OCI-LY7 (cell line): ENCODE results near the gene STK10. TPM values are rescaled to one million over a fixed set of nuclear protein-coding genes. Genes with fewer than 3 reads are reported as not detected.

ENCODE experiments used
- BruUV-seq: library from RNA; stranded (reverse); fragments of 400-500 nt; replicated peaks from 2 replicates; lab custom pipeline; 2021; lab: Mats Ljungman, UMichigan
- CTCF ChIA-PET: fragments of 300-600 bp; sonication (Branson Sonifier 250); formaldehyde crosslinking; loops from one replicate; lab custom pipeline; 2022; ENCODE audit warnings: antibody characterized with exemption; ENCODE audit not compliant: unreplicated experiment; lab: Charles Lee
- POLR2A ChIA-PET: fragments of 300-600 bp; sonication (Branson Sonifier 250); formaldehyde crosslinking; loops from one replicate; lab custom pipeline; 2022; ENCODE audit warnings: antibody characterized with exemption; lab: Charles Lee
- DNase-seq: peaks from one replicate; pipeline ENCODE4 v3.0.0-alpha.2; 2015; ENCODE audit warnings: low spot score
- H2AFZ ChIP-seq: fragments of 200-600 bp; sonication (generic), shearing (Covaris generic); 2 replicates; pipeline ENCODE4 v1.6.1; 2014; ENCODE audit warnings: mild to moderate bottlenecking, antibody characterized with exemption, low read length, moderate library complexity
- H3K27ac ChIP-seq: fragments of 200-600 bp; sonication (generic); 2 replicates; pipeline ENCODE4 v1.5.1; 2014; ENCODE audit warnings: mixed run types, low read depth, mild to moderate bottlenecking, moderate library complexity, low read length, inconsistent platforms; ENCODE audit not compliant: poor library complexity, severe bottlenecking
- H3K36me3 ChIP-seq: fragments of 200-600 bp; sonication (generic); 2 replicates; pipeline ENCODE4 v1.6.1; 2014; ENCODE audit warnings: mild to moderate bottlenecking, antibody characterized with exemption, low read length, moderate library complexity, mixed read lengths; ENCODE audit not compliant: insufficient read depth
- H3K4me1 ChIP-seq: fragments of 200-600 bp; sonication (generic); 2 replicates; pipeline ENCODE4 v1.5.1; 2014; ENCODE audit warnings: mild to moderate bottlenecking, low read length; ENCODE audit not compliant: insufficient read depth, poor library complexity, severe bottlenecking
- H3K4me2 ChIP-seq: fragments of 200-600 bp; sonication (generic); 2 replicates; pipeline ENCODE4 v1.6.1; 2014; ENCODE audit warnings: mild to moderate bottlenecking, low read length
- H3K4me3 ChIP-seq: fragments of 200-600 bp; sonication (generic); 2 replicates; pipeline ENCODE4 v1.5.1; 2014; ENCODE audit warnings: mild to moderate bottlenecking, low read depth, low read length; ENCODE audit not compliant: poor library complexity, severe bottlenecking
- H3K79me2 ChIP-seq: fragments of 200-600 bp; sonication (generic); 2 replicates; pipeline ENCODE4 v1.6.1; 2016; ENCODE audit warnings: low read depth, mild to moderate bottlenecking, low read length, moderate library complexity, mixed read lengths; ENCODE audit not compliant: insufficient read depth
- H3K9me2 ChIP-seq: fragments of 200-600 bp; sonication (generic); 2 replicates; pipeline ENCODE4 v1.6.1; 2016; ENCODE audit warnings: mild to moderate bottlenecking, low read length, mixed read lengths; ENCODE audit not compliant: insufficient read depth
- H3K9me3 ChIP-seq: fragments of 200-600 bp; sonication (generic); 2 replicates; pipeline ENCODE4 v1.6.1; 2014; ENCODE audit warnings: mild to moderate bottlenecking, mixed run types, low read length, mixed read lengths
- H4K20me1 ChIP-seq: fragments of 200-600 bp; sonication (generic); 2 replicates; pipeline ENCODE4 v1.6.1; 2014; ENCODE audit warnings: mild to moderate bottlenecking, antibody characterized with exemption, low read length, moderate library complexity, mixed read lengths; ENCODE audit not compliant: insufficient read depth
- EZH2phosphoT487 ChIP-seq: fragments of 200-600 bp; sonication (generic); IDR thresholded peaks from 2 replicates; pipeline ENCODE4 v1.6.1; 2018; ENCODE audit warnings: low read depth, borderline replicate concordance, mild to moderate bottlenecking, mixed run types, antibody characterized with exemption, low read length, moderate library complexity, mixed read lengths
- intact Hi-C: fragments of 100-400 bp; cut with micrococcal nuclease; formaldehyde crosslinking; loops from one replicate; pipeline ENCODE4 v1.10.0; 2022; ENCODE audit not compliant: unreplicated experiment
- total RNA-seq, 2 experiments: library from RNA; depleted of rRNA in 1 of 2; stranded (reverse); fragments of >200 nt in 1 of 2; shearing (Covaris generic) in 1 of 2; gene quantifications; 2 replicates each; pipeline ENCODE4 v1.2.3, GENCODE V29; 2014 to 2022
- TF ChIP-seq, protein P1 (sequence below): fragments of 200-600 bp; sonication (generic); conservative IDR thresholded peaks from 2 replicates; pipeline ENCODE4 v1.5.1; 2014; ENCODE audit warnings: mild to moderate bottlenecking, antibody characterized with exemption, low read length, moderate library complexity, mixed read lengths

Gene STK10
- total RNA-seq, 2 experiments from 2014 or later, result 53.7 to 89.7 TPM

- no peak overlapping the region for H3K27ac ChIP-seq
- BruUV-seq, result no TSS peak
- CTCF ChIA-PET, result no interaction called here
- H3K36me3 ChIP-seq, result peaks cover 65% of the 10 kb centered on the region
- H3K4me2 ChIP-seq, result no peak overlapping the region
- no peaks in the 10 kb centered on the region for H4K20me1 ChIP-seq
- no peaks in the 10 kb centered on the region for H3K79me2 ChIP-seq
- H3K4me1 ChIP-seq, result no peaks in the 10 kb centered on the region
- no peak overlapping the region for H2AFZ ChIP-seq
- H3K4me3 ChIP-seq, result no peak overlapping the region
- intact Hi-C loops, result no loop called here
- TF ChIP-seq EZH2phosphoT487, result no peak
- TF ChIP-seq, protein P1, sequence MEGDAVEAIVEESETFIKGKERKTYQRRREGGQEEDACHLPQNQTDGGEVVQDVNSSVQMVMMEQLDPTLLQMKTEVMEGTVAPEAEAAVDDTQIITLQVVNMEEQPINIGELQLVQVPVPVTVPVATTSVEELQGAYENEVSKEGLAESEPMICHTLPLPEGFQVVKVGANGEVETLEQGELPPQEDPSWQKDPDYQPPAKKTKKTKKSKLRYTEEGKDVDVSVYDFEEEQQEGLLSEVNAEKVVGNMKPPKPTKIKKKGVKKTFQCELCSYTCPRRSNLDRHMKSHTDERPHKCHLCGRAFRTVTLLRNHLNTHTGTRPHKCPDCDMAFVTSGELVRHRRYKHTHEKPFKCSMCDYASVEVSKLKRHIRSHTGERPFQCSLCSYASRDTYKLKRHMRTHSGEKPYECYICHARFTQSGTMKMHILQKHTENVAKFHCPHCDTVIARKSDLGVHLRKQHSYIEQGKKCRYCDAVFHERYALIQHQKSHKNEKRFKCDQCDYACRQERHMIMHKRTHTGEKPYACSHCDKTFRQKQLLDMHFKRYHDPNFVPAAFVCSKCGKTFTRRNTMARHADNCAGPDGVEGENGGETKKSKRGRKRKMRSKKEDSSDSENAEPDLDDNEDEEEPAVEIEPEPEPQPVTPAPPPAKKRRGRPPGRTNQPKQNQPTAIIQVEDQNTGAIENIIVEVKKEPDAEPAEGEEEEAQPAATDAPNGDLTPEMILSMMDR, result no peak
- no peaks in the 10 kb centered on the region for H3K9me3 ChIP-seq
- no peaks in the 10 kb centered on the region for H3K9me2 ChIP-seq
- POLR2A ChIA-PET, result interaction anchor here (1.6 kb wide), 1 partner anchor 15 kb away, joined by 3 read pairs; no protein-coding TSS in a partner anchor
- no peak for DNase-seq
Observed at GRCh38 chr5:172055996-172056395, 132.0 kb downstream of the STK10 start.

GRCh38 chr5:172055421-172055820, 132.6 kb downstream of the STK10 start:
- Histone ChIP-seq H3K4me2 (no peak overlapping the region), H3K9me2 (no peaks in the 10 kb centered on the region), H2AFZ (no peak overlapping the region), H3K4me3 (no peak overlapping the region), H4K20me1 (no peaks in the 10 kb centered on the region), H3K79me2 (no peaks in the 10 kb centered on the region), H3K4me1 (no peaks in the 10 kb centered on the region), H3K9me3 (no peaks in the 10 kb centered on the region), H3K36me3 (peaks cover 65% of the 10 kb centered on the region), H3K27ac (no peak overlapping the region)
- POLR2A ChIA-PET, result no interaction called here
- no peak for DNase-seq
- TF ChIP-seq EZH2phosphoT487, result no peak
- TF ChIP-seq, protein P1, result no peak
- intact Hi-C loops, result no loop called here
- CTCF ChIA-PET, result no interaction called here
- BruUV-seq, result no TSS peak

DNA sequence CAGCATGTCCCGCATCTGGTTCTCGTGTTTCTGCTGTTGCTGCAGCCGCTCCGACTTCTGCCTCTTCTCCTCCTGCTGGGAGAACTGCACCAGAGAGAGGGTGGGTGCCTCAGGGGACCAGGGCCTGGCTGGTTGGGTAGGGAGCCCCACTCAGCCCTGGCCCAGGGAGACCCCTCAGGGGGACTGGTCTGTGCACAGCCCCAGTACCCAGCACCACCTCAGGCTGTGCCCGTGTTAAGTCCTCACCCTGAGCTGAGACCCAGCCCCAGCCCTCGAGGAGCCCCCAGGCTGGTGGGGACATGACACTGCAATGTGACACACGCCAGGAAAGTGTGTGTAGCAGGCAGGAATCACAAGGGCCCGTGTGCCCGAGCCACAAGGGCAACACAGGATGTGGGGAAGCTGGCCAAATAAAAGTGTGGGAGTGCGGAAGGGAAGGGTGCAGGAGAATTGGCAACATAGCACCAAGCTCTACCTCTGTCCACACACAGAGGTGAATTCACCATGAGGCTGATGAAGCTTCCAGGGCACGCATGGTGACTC, 133.3 kb downstream of the STK10 start:
- no peak for TF ChIP-seq EZH2phosphoT487
- TF ChIP-seq, protein P1, result no peak

More for the DNA sequence above, 133.3 kb downstream of the STK10 start:
- intact Hi-C loops, result no loop called here
- no peaks in the 10 kb centered on the region for H3K9me2 ChIP-seq
- H2AFZ ChIP-seq, result no peak overlapping the region
- no TSS peak for BruUV-seq
- no peaks in the 10 kb centered on the region for H3K79me2 ChIP-seq
- no peak for DNase-seq
- no peaks in the 10 kb centered on the region for H4K20me1 ChIP-seq
- H3K36me3 ChIP-seq, result peaks cover 64% of the 10 kb centered on the region
- no peaks in the 10 kb centered on the region for H3K9me3 ChIP-seq
- H3K4me3 ChIP-seq, result no peak overlapping the region
- H3K4me2 ChIP-seq, result no peak overlapping the region
- H3K4me1 ChIP-seq, result no peaks in the 10 kb centered on the region
- no peak overlapping the region for H3K27ac ChIP-seq
- ChIA-PET POLR2A (no interaction called here), CTCF (no interaction called here)
